H9 (cell line): ENCODE results near the gene CDK6. TPM values are rescaled to one million over a fixed set of nuclear protein-coding genes. Genes with fewer than 3 reads are reported as not detected.
A peak's percentile ranks its signal among the peaks of the same experiment; 100 is the strongest.

Source experiments
- DNase-seq: peaks from one replicate; pipeline ENCODE4 v3.0.0-alpha.2; 2017
- H2AFZ ChIP-seq: one replicate; pipeline ENCODE4 v1.6.1; 2013; ENCODE audit warnings: mild to moderate bottlenecking, low read length, control low read depth, moderate library complexity
- H2AK5ac ChIP-seq: 2 replicates; pipeline ENCODE4 v1.6.1; 2013; ENCODE audit warnings: low read length, control low read depth, mixed read lengths; ENCODE audit not compliant: insufficient read length
- H2BK120ac ChIP-seq: one replicate; pipeline ENCODE4 v1.6.1; 2013; ENCODE audit warnings: low read depth, mild to moderate bottlenecking, low read length, control low read depth, inconsistent platforms; ENCODE audit not compliant: poor library complexity, severe bottlenecking
- H2BK12ac ChIP-seq: 2 replicates; pipeline ENCODE4 v1.6.1; 2013; ENCODE audit warnings: low read length, control low read depth, mixed read lengths, low read depth; ENCODE audit not compliant: insufficient read length
- H2BK15ac ChIP-seq: 2 replicates; pipeline ENCODE4 v1.6.1; 2013; ENCODE audit warnings: low read depth, low read length, control low read depth
- H2BK20ac ChIP-seq: one replicate; pipeline ENCODE4 v1.6.1; 2013; ENCODE audit warnings: low read depth, mild to moderate bottlenecking, low read length, control low read depth, inconsistent platforms; ENCODE audit not compliant: poor library complexity, severe bottlenecking
- H2BK5ac ChIP-seq: 2 replicates; pipeline ENCODE4 v1.6.1; 2013; ENCODE audit warnings: low read length, control low read depth, mixed read lengths; ENCODE audit not compliant: insufficient read length
- H3K14ac ChIP-seq: 2 replicates; pipeline ENCODE4 v1.6.1; 2013; ENCODE audit warnings: low read length, control low read depth; ENCODE audit not compliant: insufficient read depth
- H3K18ac ChIP-seq: 2 replicates; pipeline ENCODE4 v1.6.1; 2013; ENCODE audit warnings: low read depth, mild to moderate bottlenecking, mixed read lengths, low read length, control low read depth; ENCODE audit not compliant: insufficient read length
- H3K23ac ChIP-seq: 2 replicates; pipeline ENCODE4 v1.6.1; 2013; ENCODE audit warnings: low read length, control low read depth, mixed read lengths, low read depth; ENCODE audit not compliant: insufficient read length
- H3K23me2 ChIP-seq: 2 replicates; pipeline ENCODE4 v1.6.1; 2013; ENCODE audit warnings: low read depth, mild to moderate bottlenecking, mixed read lengths, low read length, control low read depth; ENCODE audit not compliant: insufficient read length, poor library complexity, severe bottlenecking
- H3K27ac ChIP-seq: 2 replicates; pipeline ENCODE4 v1.5.1; 2013; ENCODE audit warnings: low read length, control low read depth, mixed read lengths, low read depth; ENCODE audit not compliant: insufficient read length
- H3K27me3 ChIP-seq: 2 replicates; pipeline ENCODE4 v1.6.1; 2013; ENCODE audit warnings: low read length, control low read depth, inconsistent platforms; ENCODE audit not compliant: insufficient read depth
- H3K4ac ChIP-seq: 2 replicates; pipeline ENCODE4 v1.6.1; 2013; ENCODE audit warnings: low read depth, mild to moderate bottlenecking, control low read depth, inconsistent platforms, low read length, moderate library complexity
- H3K4me1 ChIP-seq: 2 replicates; pipeline ENCODE4 v1.6.1; 2013; ENCODE audit warnings: low read length, control low read depth, inconsistent platforms; ENCODE audit not compliant: insufficient read depth
- H3K4me2 ChIP-seq: 2 replicates; pipeline ENCODE4 v1.6.1; 2013; ENCODE audit warnings: low read length, control low read depth, mixed read lengths; ENCODE audit not compliant: insufficient read length, insufficient read depth
- H3K56ac ChIP-seq: 2 replicates; pipeline ENCODE4 v1.6.1; 2013; ENCODE audit warnings: low read depth, mild to moderate bottlenecking, mixed read lengths, low read length, control low read depth; ENCODE audit not compliant: insufficient read length
- H3K79me1 ChIP-seq: 2 replicates; pipeline ENCODE4 v1.6.1; 2013; ENCODE audit warnings: low read depth, mild to moderate bottlenecking, moderate library complexity, low read length, control low read depth, inconsistent platforms; ENCODE audit not compliant: insufficient read depth, poor library complexity, severe bottlenecking
- H3K79me2 ChIP-seq: 2 replicates; pipeline ENCODE4 v1.6.1; 2013; ENCODE audit warnings: low read length, control low read depth, inconsistent platforms; ENCODE audit not compliant: insufficient read depth
- H3K9ac ChIP-seq: 2 replicates; pipeline ENCODE4 v1.6.1; 2013; ENCODE audit warnings: low read length, control low read depth, mixed read lengths; ENCODE audit not compliant: insufficient read length; ENCODE audit errors: extremely low read depth
- H3K9me3 ChIP-seq: one replicate; pipeline ENCODE4 v1.6.1; 2013; ENCODE audit warnings: low read depth, low read length, inconsistent platforms; ENCODE audit not compliant: control insufficient read depth
- H3T11ph ChIP-seq: one replicate; pipeline ENCODE4 v1.6.1; 2013; ENCODE audit warnings: mild to moderate bottlenecking, low read length, control low read depth, inconsistent platforms
- H4K20me1 ChIP-seq: one replicate; pipeline ENCODE4 v1.6.1; 2013; ENCODE audit not compliant: control insufficient read depth, insufficient read length, insufficient read depth
- H4K5ac ChIP-seq: 2 replicates; pipeline ENCODE4 v1.6.1; 2013; ENCODE audit warnings: low read depth, mild to moderate bottlenecking, mixed read lengths, low read length, control low read depth; ENCODE audit not compliant: insufficient read length
- H4K8ac ChIP-seq: replicated peaks from 2 replicates; pipeline ENCODE4 v1.6.1; 2013; ENCODE audit warnings: low read length, control low read depth, mixed read lengths, low read depth; ENCODE audit not compliant: insufficient read length
- H4K91ac ChIP-seq: 2 replicates; pipeline ENCODE4 v1.6.1; 2013; ENCODE audit warnings: low read depth, mild to moderate bottlenecking, moderate library complexity, mixed read lengths, low read length, control low read depth; ENCODE audit not compliant: insufficient read length
- H3K27ac Mint-ChIP-seq, 3 experiments: 2 replicates in 2 of 3; 3 replicates in 1 of 3; pipeline ENCODE4 v1.8.0; 2020 to 2021; ENCODE audit warnings: mixed read lengths in 3 of 3, mild to moderate bottlenecking in 1 of 3, moderate library complexity in 1 of 3
- H3K27me3 Mint-ChIP-seq: 2 replicates; pipeline ENCODE4 v1.8.0; 2021; ENCODE audit warnings: low read depth, mild to moderate bottlenecking, moderate library complexity, mixed read lengths
- H3K36me3 Mint-ChIP-seq, 3 experiments: 2 replicates in 2 of 3; 3 replicates in 1 of 3; pipeline ENCODE4 v1.8.0; 2020 to 2021; ENCODE audit warnings: low read depth in 3 of 3, mixed read lengths in 3 of 3; ENCODE audit not compliant: insufficient read depth in 1 of 3
- H3K4me1 Mint-ChIP-seq, 2 experiments: 2 replicates each; pipeline ENCODE4 v1.8.0; 2020; ENCODE audit warnings: mixed read lengths in 2 of 2
- H3K4me3 Mint-ChIP-seq, 2 experiments: 2 replicates in 1 of 2; 3 replicates in 1 of 2; pipeline ENCODE4 v1.8.0; 2020 to 2021; ENCODE audit warnings: mild to moderate bottlenecking in 2 of 2, mixed read lengths in 2 of 2, moderate library complexity in 1 of 2
- H3K9me3 Mint-ChIP-seq, 2 experiments: 2 replicates in 1 of 2; 3 replicates in 1 of 2; pipeline ENCODE4 v1.8.0; 2020; ENCODE audit warnings: mild to moderate bottlenecking in 2 of 2, mixed read lengths in 2 of 2, moderate library complexity in 1 of 2
- CTCF ChIP-seq: fragments of 200-600 bp; sonication (generic); conservative IDR thresholded peaks from 3 replicates; pipeline ENCODE4 v1.8.0; 2021; ENCODE audit warnings: antibody characterized with exemption, mild to moderate bottlenecking
- WGBS: extraction: QIAGEN DNeasy Blood & Tissue Kit; methylation state at CpG from one replicate; pipeline ENCODE4 v1.1.7; 2013; ENCODE audit warnings: missing lambda C conversion rate, low lambda C conversion rate, mixed read lengths; ENCODE audit not compliant: insufficient read length; ENCODE audit errors: extremely low coverage; 5-methylcytosine and 5-hydroxymethylcytosine counted together
- total RNA-seq: library from RNA; stranded (reverse); gene quantifications from 2 replicates; pipeline ENCODE4 v1.2.1, GENCODE V29; 2021

The CDK6 gene
- total RNA-seq, 1 experiment from 2014 or later: 30.0 TPM

GRCh38 chr7:92837000-92837749, 802 bp upstream of the CDK6 start:
- DNase-seq: no peak
- H3K27ac ChIP-seq: no peak overlapping the region
- no peak overlapping the region for H4K91ac ChIP-seq
- H3K14ac ChIP-seq: no peak overlapping the region
- H3K4me1 ChIP-seq: no peaks in the 10 kb centered on the region; the same call in 1 of the 2 replicates
- no peak overlapping the region for H3K23ac ChIP-seq
- peaks cover 33% of the 10 kb centered on the region for H3K23me2 ChIP-seq
- no peak overlapping the region for H3K9ac ChIP-seq
- H3K4me3 Mint-ChIP-seq: peak overlapping the region; percentile 90 to 98
- WGBS: no CpG with 5 or more reads among the region's 16 CpGs
- H3K79me1 ChIP-seq: no peaks in the 10 kb centered on the region
- no peak overlapping the region for H3K18ac ChIP-seq
- H3K56ac ChIP-seq: no peak overlapping the region
- peak overlapping the region in 1 of 3 experiments; percentile 72; a peak in 1 of 7 replicates for H3K27ac Mint-ChIP-seq
- peaks cover 4% of the 10 kb centered on the region; the same call in 1 of the 2 replicates for H3K27me3 ChIP-seq
- no peak overlapping the region for H2BK5ac ChIP-seq
- no peaks in the 10 kb centered on the region for H4K20me1 ChIP-seq
- H3K9me3 ChIP-seq: no peaks in the 10 kb centered on the region
- H2AFZ ChIP-seq: no peak overlapping the region
- peaks cover 58% of the 10 kb centered on the region for H3K27me3 Mint-ChIP-seq
- H3T11ph ChIP-seq: no peak overlapping the region
- no peak overlapping the region for H2BK120ac ChIP-seq
- H4K8ac ChIP-seq: no peak overlapping the region
- no peak overlapping the region for H4K5ac ChIP-seq
- H3K4ac ChIP-seq: no peak overlapping the region
- peaks cover 20 to 29% of the 10 kb centered on the region in 2 experiments for H3K4me1 Mint-ChIP-seq
- no peak overlapping the region for H2BK12ac ChIP-seq
- H3K36me3 Mint-ChIP-seq: no peaks in the 10 kb centered on the region; a peak in 1 of 7 replicates
- peak overlapping the region; percentile 97 for H3K4me2 ChIP-seq
- H2BK20ac ChIP-seq: no peak overlapping the region
- no peaks in the 10 kb centered on the region; a peak in 3 of 5 replicates for H3K9me3 Mint-ChIP-seq
- TF ChIP-seq CTCF: no peak
- no peaks in the 10 kb centered on the region for H3K79me2 ChIP-seq
- H2AK5ac ChIP-seq: no peak overlapping the region
- H2BK15ac ChIP-seq: no peak overlapping the region
